HG02973 (cell line): ENCODE measurements around the gene LTB.
A peak's percentile ranks its signal among the peaks of the same experiment; 100 is the strongest.
"Not testable (repeated sequence)": the region's sequence is repeated elsewhere in the genome, so short reads cannot be mapped to it uniquely, and the experiment has no call there.

Experiments
- ATAC-seq: cut with Tn5 transposase; IDR thresholded peaks from one replicate; pipeline ENCODE4 v1.9.1; 2021; ENCODE audit warnings: moderate library complexity; ENCODE audit not compliant: unreplicated experiment

The LTB gene

DNA sequence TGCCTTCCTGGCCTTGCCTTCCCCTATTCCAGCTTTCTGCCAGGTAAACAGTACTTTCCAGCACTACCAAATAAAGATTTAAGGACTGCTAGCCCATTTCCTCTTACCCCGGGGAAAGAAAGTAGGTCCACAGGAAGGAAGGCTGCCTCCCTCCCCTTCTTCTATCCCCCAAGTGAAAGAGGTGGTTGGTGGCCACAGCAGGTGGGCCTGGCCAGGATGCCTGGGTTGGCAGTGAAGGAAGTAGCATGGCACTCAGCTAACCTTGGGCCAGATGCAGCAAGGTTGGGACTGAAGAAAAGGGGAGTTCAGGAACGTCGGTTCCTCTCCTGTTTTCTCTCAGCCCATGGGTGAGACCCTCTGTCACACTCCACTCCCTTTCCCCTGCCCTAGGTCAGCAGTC lies 25.9 kb downstream of the LTB start:
- no peak for ATAC-seq

DNA sequence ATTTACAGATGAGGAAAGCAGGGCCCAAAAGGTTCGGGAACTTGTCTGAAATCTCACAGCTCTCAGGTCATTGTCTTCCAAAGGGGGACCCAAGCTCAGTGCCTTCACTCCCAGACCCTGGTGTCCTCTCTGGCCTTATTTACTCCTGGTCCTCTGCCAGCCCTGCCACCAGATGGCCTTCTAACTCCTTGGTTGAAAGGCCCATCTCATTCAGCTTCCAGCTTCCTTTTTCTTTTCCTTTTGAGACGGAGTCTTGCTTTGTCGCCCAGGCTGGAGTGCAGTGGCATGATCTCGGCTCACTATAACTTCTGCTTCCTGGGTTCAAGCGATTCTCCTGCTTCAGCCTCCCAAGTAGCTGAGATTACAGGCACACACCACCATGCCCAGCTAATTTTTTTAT lies 30.9 kb downstream of the LTB start:
- not testable (repeated sequence) for ATAC-seq

DNA sequence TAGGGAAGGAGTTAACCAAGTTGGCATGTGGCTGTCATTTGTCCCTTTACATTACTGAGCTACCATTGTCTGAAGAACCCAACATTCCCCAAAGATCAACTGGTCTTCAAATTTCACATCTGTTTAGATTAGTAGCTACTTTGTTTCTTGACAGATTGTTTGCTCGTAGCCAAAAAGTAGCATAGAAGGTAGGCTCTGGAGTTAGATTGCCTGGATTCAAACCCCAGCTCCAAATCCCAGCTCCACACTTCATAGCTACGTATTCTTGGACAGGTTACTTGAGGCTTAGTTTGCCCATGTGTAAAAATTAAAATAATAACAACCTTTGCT lies 33.7 kb downstream of the LTB start:
- ATAC-seq: no peak

GRCh38 chr6:31547727-31548543 lies 34.3 kb downstream of the LTB start:
- ATAC-seq: no peak

DNA sequence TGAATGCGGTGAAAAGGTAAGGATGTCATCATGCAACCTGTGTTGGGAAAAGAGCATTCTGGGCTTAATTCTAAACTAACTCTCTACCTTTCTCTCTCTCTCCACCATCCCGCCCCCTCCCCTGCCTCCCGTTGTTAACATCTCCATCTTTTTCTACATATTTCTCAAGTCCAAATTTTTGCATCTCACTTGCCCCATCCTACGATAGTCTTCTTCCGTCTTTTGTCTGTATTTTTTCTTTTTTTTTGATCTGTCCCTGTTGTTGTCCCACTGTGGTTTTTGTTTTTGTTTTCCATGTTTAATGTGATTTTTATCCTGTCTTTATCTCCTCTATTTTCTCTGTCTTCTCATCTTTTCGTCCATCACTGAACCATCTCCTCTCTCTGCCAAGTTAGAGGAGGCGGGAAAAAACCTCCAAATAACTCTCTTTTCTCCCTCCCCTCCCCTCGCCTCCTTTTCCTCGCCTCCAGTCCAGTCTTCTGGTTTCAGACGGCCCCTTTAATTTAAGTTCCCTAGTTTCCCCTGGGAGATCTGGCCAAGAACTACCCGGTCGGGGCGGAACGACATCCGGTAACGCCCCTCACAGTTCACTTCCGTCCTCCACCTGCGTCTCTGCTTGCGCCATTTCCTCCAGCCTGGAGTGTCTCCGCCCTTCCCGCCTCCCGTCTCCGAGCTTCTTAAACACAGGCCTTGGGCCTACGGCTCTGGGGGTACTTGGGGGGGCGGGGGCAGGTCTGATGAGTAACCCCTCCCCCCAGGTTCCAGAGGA lies 35.1 kb downstream of the LTB start, which contains the start of gene NFKBIL1:
Gene NFKBIL1, plus strand, starts transcription at position 651 of the 769 bp plus-strand sequence. Its CDS starts 87 bp downstream, at position 738.
- ATAC-seq: peak; percentile 43

DNA sequence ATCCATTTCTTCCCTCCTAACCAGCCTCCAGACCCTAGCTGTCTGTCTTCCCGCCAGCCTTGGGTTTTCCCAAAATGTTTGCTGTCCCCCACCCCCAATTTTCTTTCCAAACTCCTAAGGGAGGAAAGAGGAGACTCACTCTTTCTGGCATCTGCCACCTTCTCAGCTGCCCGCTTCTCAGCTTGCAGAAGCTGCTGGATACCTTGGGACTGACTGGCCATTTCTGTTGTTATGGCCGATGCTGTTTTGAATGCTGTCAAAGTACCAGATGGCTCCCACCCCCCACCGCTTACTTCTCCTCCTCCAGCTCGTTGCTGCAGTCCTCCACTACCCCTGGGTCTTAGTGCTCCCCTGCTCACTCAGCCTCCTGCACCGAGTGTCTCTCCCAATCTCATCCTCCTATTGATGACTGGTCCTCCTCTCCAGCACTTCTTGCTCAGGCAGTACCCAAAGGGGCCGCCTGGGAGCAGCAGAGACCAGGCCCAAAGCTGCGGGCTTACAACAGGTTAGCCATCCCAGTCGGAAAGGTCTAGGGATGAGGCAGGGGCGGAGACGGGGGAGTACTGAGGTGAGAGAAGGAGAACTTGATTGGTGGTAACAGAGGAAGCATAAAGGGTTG lies 35.8 kb downstream of the LTB start, which contains the start of gene ATP6V1G2:
Gene ATP6V1G2, minus strand, starts transcription at position 270 of the 619 bp plus-strand sequence. Its CDS starts 49 bp downstream, at position 221.
- no peak for ATAC-seq

GRCh38 chr6:31545291-31545690 lies 36.9 kb downstream of the LTB start:
- ATAC-seq: no peak

DNA sequence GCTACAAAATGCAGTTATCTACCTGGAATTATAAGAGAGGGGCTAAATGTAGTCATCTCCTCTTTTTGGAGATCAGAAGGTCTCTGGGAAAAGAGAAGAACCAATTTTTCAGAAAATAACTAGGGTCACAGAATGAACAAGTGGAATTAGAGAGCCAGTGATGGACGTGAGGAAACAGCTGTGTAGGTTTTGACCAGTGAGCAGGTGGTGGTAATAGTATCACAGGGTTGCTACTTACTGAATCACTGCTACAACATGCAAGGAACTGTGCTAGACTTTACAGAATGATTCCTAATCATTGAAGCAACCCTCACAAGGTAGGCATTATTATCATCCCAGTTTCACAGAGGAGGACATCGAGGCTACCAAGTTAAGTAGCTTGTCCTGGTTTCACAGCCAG lies 37.5 kb downstream of the LTB start:
- ATAC-seq: no peak

GRCh38 chr6:31543639-31544038 lies 38.6 kb downstream of the LTB start:
- no peak for ATAC-seq

GRCh38 chr6:31541658-31542521 lies 40.3 kb downstream of the LTB start, which contains the start of gene DDX39B:
DDX39B (minus strand) TSS chr6:31542003; CDS start chr6:31540532, 1,471 bp downstream.
- peak; percentile 49 for ATAC-seq

- no peak for ATAC-seq
These were observed 41.1 kb downstream of the LTB start for GRCh38 chr6:31541059-31541657.

GRCh38 chr6:31540640-31541039 lies 41.6 kb downstream of the LTB start:
- ATAC-seq: no peak

GRCh38 chr6:31538805-31539400 lies 43.3 kb downstream of the LTB start:
- no peak for ATAC-seq

GRCh38 chr6:31535538-31536324 lies 46.5 kb downstream of the LTB start:
- ATAC-seq: no peak

DNA sequence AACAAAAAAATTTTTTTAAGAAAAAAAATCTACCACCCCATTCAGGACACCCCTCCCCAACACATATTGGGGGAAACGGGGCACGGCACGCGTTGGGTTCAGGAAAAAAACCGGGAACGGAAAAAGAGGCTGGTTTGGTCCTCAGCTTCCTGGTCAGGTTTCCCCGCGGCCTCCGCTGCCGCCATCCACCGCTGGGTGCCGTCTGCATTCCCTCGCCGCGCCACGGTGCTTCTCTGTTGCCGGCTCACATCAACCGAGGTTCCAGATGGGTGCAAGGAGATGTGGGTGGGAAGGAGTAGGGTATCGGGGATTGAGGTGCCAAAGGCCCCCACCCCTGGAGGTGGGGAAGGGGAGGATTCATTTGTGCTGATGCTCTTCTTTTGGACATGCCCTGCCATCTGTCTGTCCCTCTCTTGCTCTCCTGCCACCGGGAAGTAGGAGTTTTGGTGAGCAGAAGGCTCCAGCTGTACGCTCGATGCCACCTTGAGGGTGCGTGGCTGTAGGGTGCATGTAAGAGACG lies 47.6 kb downstream of the LTB start:
- ATAC-seq: no peak

- ATAC-seq: no peak
These were observed 48.2 kb downstream of the LTB start for GRCh38 chr6:31534011-31534410.

DNA sequence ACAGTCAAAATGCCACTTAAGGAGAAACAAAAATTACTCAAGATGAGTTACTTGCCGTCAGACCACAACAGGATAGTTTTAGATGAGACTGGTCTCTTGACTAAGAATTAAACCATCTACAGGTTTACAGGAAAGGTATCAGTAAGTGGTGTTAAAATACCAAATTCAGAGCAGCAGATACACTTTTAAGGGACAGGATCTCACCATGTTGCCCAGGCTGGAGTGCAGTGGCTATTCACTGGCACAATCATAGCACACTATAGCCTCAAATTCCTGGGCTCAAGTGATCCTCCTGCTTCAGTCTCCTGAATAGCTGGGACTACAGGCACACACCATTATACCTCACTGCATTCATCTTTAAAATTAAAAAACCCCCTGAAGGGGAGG lies 48.8 kb downstream of the LTB start:
- ATAC-seq: no peak

DNA sequence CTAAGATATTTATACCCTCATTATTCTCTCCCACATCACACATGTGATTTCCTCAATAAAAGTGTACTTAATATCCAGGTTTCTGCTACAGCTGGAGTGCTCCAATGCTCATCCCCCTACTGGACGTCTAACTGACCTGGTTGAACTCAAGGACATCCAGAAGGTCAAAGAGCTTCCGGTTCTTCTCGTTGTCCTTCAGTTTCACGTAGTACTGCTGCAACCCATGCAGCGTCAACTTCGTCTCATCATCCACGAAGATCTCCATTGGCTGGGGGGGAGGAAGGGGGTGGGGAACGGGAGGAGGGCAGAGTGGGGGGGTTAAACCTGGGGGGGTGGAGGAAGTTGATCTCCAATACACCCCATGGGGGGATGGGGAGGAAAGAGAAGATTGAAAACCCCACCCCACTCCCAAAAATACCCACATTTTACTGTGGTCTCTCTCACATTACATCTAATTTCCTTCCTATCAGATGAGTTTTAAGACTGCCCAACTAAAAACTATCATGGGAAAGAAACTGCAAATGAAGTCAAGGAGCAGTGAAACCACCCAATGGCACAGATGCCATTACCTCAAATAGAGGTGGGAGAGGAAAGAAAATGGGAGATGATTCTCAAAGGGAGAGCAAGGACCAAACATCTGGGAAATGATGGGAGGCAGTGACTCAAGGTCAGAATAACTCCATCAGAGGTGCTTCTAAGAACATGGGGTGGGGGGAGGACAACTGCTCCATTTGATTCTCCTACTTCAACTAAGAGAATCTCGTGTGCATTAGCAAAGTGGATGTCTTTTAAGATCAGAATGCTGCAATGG lies 49.4 kb downstream of the LTB start:
- no peak for ATAC-seq
